ENCODE results near the gene CMSS1.
"Not testable (repeated sequence)": the region's sequence is repeated elsewhere in the genome, so short reads cannot be mapped to it uniquely, and the experiment has no call there.

Gene CMSS1

GRCh38 chr3:100029689-100030088 is 212.0 kb downstream of the CMSS1 start:
- no peak for DNase-seq

- no peak for DNase-seq
These were observed 212.7 kb downstream of the CMSS1 start for GRCh38 chr3:100030346-100030745.

GRCh38 chr3:100030914-100031425 is 213.3 kb downstream of the CMSS1 start:
- no peak for DNase-seq

- DNase-seq = no peak
These were observed 214.6 kb downstream of the CMSS1 start for GRCh38 chr3:100032243-100032642.

- no peak for DNase-seq
These were observed 215.5 kb downstream of the CMSS1 start for GRCh38 chr3:100033184-100033583.

GRCh38 chr3:100033903-100034471 is 216.3 kb downstream of the CMSS1 start:
- DNase-seq = no peak

- DNase-seq = no peak
These were observed 221.4 kb downstream of the CMSS1 start for GRCh38 chr3:100039075-100039474.

GRCh38 chr3:100040451-100041225 is 223.0 kb downstream of the CMSS1 start:
- no peak for DNase-seq

- DNase-seq = no peak
These were observed 223.7 kb downstream of the CMSS1 start for GRCh38 chr3:100041328-100041749.

- no peak for DNase-seq
These were observed 224.7 kb downstream of the CMSS1 start for GRCh38 chr3:100042166-100042981.

- DNase-seq = no peak
These were observed 225.6 kb downstream of the CMSS1 start for GRCh38 chr3:100043271-100043670.

GRCh38 chr3:100044369-100044768 is 226.7 kb downstream of the CMSS1 start:
- no peak for DNase-seq

- DNase-seq = no peak
These were observed 228.0 kb downstream of the CMSS1 start for GRCh38 chr3:100045696-100046095.

- no peak for DNase-seq
These were observed 229.3 kb downstream of the CMSS1 start for GRCh38 chr3:100046986-100047385.

- no peak for DNase-seq
These were observed 229.9 kb downstream of the CMSS1 start for GRCh38 chr3:100047455-100048141.

- DNase-seq = no peak
These were observed 230.6 kb downstream of the CMSS1 start for GRCh38 chr3:100048248-100048647.

- DNase-seq = not testable (repeated sequence)
These were observed 233.9 kb downstream of the CMSS1 start for GRCh38 chr3:100051513-100051912.

GRCh38 chr3:100053951-100054620 is 236.4 kb downstream of the CMSS1 start:
- DNase-seq = no peak

GRCh38 chr3:100057716-100058575 is 240.3 kb downstream of the CMSS1 start:
- no peak for DNase-seq

- DNase-seq = no peak
These were observed 241.8 kb downstream of the CMSS1 start for GRCh38 chr3:100059472-100059871.
